IMR-90 (cell line): ENCODE results near the gene DHX15. TPM values are rescaled to one million over a fixed set of nuclear protein-coding genes. Genes with fewer than 3 reads are reported as not detected.

ENCODE experiments used
- ATAC-seq: fragments of 200-7000 bp; cut with Tn5 transposase; 2 replicates; pipeline ENCODE4 v1.9.1; 2020; ENCODE audit warnings: low read depth, mild to moderate bottlenecking, moderate library complexity
- BruUV-seq: library from RNA; stranded (reverse); fragments of 400-500 nt; replicated peaks from 2 replicates; lab custom pipeline; 2021; lab: Mats Ljungman, UMichigan
- CTCF ChIA-PET: fragments of 300-600 bp; formaldehyde crosslinking; extraction: SDS; loops from one replicate; lab custom pipeline; 2021; ENCODE audit warnings: antibody characterized with exemption; lab: Yijun Ruan, JAX
- POLR2A ChIA-PET: fragments of 300-600 bp; sonication (Branson Sonifier 250); formaldehyde crosslinking; loops from one replicate; lab custom pipeline; 2022; ENCODE audit warnings: antibody characterized with exemption; ENCODE audit not compliant: unreplicated experiment; lab: Charles Lee
- DNase-seq: peaks from one replicate; pipeline ENCODE4 v3.0.0; 2013
- H2AFZ ChIP-seq: replicated peaks from 2 replicates; pipeline ENCODE3; 2013; ENCODE audit warnings: low read length, mild to moderate bottlenecking; ENCODE audit not compliant: poor library complexity
- H2AK5ac ChIP-seq: 2 replicates; pipeline ENCODE4 v1.6.1; 2013; ENCODE audit warnings: low read depth, low read length, inconsistent platforms
- H2AK9ac ChIP-seq: replicated peaks from 2 replicates; pipeline ENCODE3; 2013; ENCODE audit warnings: mild to moderate bottlenecking, low read depth, low read length, moderate library complexity; ENCODE audit not compliant: poor library complexity
- H2BK120ac ChIP-seq: 2 replicates; pipeline ENCODE4 v1.6.1; 2013; ENCODE audit warnings: low read depth, low read length, inconsistent platforms
- H2BK15ac ChIP-seq: 3 replicates; pipeline ENCODE4 v1.6.1; 2013; ENCODE audit warnings: low read depth, low read length, inconsistent platforms
- H2BK20ac ChIP-seq: 2 replicates; pipeline ENCODE4 v1.6.1; 2013; ENCODE audit warnings: low read depth, mild to moderate bottlenecking, inconsistent platforms, low read length, moderate library complexity
- H2BK5ac ChIP-seq: 2 replicates; pipeline ENCODE4 v1.6.1; 2013; ENCODE audit warnings: mild to moderate bottlenecking, low read depth, low read length, inconsistent platforms; ENCODE audit not compliant: poor library complexity, severe bottlenecking
- H3K14ac ChIP-seq: replicated peaks from 2 replicates; pipeline ENCODE4 v1.6.1; 2013; ENCODE audit warnings: low read depth, low read length, inconsistent platforms
- H3K18ac ChIP-seq: 2 replicates; pipeline ENCODE4 v1.6.1; 2013; ENCODE audit warnings: low read depth, low read length, control low read depth
- H3K23ac ChIP-seq: 2 replicates; pipeline ENCODE4 v1.6.1; 2013; ENCODE audit warnings: low read depth, low read length, inconsistent platforms
- H3K27ac ChIP-seq: 2 replicates; pipeline ENCODE4 v1.5.1; 2013; ENCODE audit warnings: mild to moderate bottlenecking, control low read depth, low read length; ENCODE audit not compliant: insufficient read depth
- H3K27me3 ChIP-seq: 2 replicates; pipeline ENCODE4 v1.6.1; 2013; ENCODE audit warnings: low read length; ENCODE audit not compliant: control insufficient read depth, insufficient read depth
- H3K36me3 ChIP-seq: 2 replicates; pipeline ENCODE4 v1.6.1; 2013; ENCODE audit warnings: low read length, mixed read lengths; ENCODE audit not compliant: control insufficient read depth, insufficient read depth
- H3K4ac ChIP-seq: 2 replicates; pipeline ENCODE4 v1.6.1; 2013; ENCODE audit warnings: low read depth, low read length, inconsistent platforms
- H3K4me1 ChIP-seq: 2 replicates; pipeline ENCODE4 v1.6.1; 2013; ENCODE audit warnings: low read length, mixed read lengths; ENCODE audit not compliant: control insufficient read depth, insufficient read depth
- H3K4me2 ChIP-seq: 2 replicates; pipeline ENCODE4 v1.6.1; 2013; ENCODE audit warnings: low read depth, mild to moderate bottlenecking, control low read depth, low read length, moderate library complexity
- H3K4me3 ChIP-seq: 2 replicates; pipeline ENCODE4 v1.5.1; 2013; ENCODE audit warnings: low read depth, mild to moderate bottlenecking, control low read depth, low read length, moderate library complexity; ENCODE audit not compliant: insufficient read depth
- H3K56ac ChIP-seq: 2 replicates; pipeline ENCODE4 v1.6.1; 2013; ENCODE audit warnings: low read length, inconsistent platforms; ENCODE audit not compliant: insufficient read depth; ENCODE audit errors: extremely low read depth
- H3K79me1 ChIP-seq, 2 experiments: 2 replicates each; pipeline ENCODE4 v1.6.1; 2013; ENCODE audit warnings: low read length in 2 of 2, inconsistent platforms in 1 of 2, low read depth in 1 of 2
- H3K9ac ChIP-seq: 2 replicates; pipeline ENCODE4 v1.6.1; 2013; ENCODE audit warnings: low read depth, low read length, control low read depth
- H3K9me1 ChIP-seq: 2 replicates; pipeline ENCODE4 v1.6.1; 2013; ENCODE audit warnings: low read length, inconsistent platforms; ENCODE audit not compliant: insufficient read depth
- H3K9me3 ChIP-seq: 2 replicates; pipeline ENCODE4 v1.6.1; 2013; ENCODE audit warnings: low read length; ENCODE audit not compliant: control insufficient read depth, insufficient read depth
- H4K20me1 ChIP-seq: 2 replicates; pipeline ENCODE4 v1.6.1; 2013; ENCODE audit warnings: low read length, inconsistent platforms; ENCODE audit not compliant: insufficient read depth
- H4K5ac ChIP-seq: 2 replicates; pipeline ENCODE4 v1.6.1; 2013; ENCODE audit warnings: mild to moderate bottlenecking, low read depth, low read length, control low read depth
- H4K8ac ChIP-seq, 2 experiments: 2 replicates each; pipeline ENCODE4 v1.6.1; 2013; ENCODE audit warnings: low read depth in 2 of 2, low read length in 2 of 2, control low read depth in 1 of 2, inconsistent platforms in 1 of 2
- H4K91ac ChIP-seq: 2 replicates; pipeline ENCODE4 v1.6.1; 2013; ENCODE audit warnings: low read depth, low read length, inconsistent platforms; ENCODE audit not compliant: insufficient read depth
- BHLHE40 ChIP-seq: fragments of 150-350 bp; IDR thresholded peaks from 2 replicates; pipeline ENCODE4 v1.6.1; 2016; ENCODE audit warnings: mild to moderate bottlenecking, low read depth, low read length
- CEBPB ChIP-seq: IDR thresholded peaks from 2 replicates; pipeline ENCODE4 v1.6.1; 2012; ENCODE audit warnings: low read depth, low read length, improper control_type of control experiment
- CHD1 ChIP-seq: IDR thresholded peaks from 2 replicates; pipeline ENCODE4 v1.6.1; 2012; ENCODE audit warnings: low read depth, low read length, improper control_type of control experiment
- MAFK ChIP-seq: IDR thresholded peaks from 2 replicates; pipeline ENCODE4 v1.6.1; 2012; ENCODE audit warnings: low read depth, low read length, improper control_type of control experiment
- MAZ ChIP-seq: IDR thresholded peaks from 2 replicates; pipeline ENCODE4 v1.6.1; 2012; ENCODE audit warnings: low read depth, mild to moderate bottlenecking, low read length, improper control_type of control experiment, moderate library complexity, borderline replicate concordance
- MXI1 ChIP-seq: IDR thresholded peaks from 2 replicates; pipeline ENCODE4 v1.6.1; 2012; ENCODE audit warnings: low read depth, mild to moderate bottlenecking, low read length, moderate library complexity, borderline replicate concordance
- NFE2L2 ChIP-seq: fragments of 150-350 bp; IDR thresholded peaks from 2 replicates; pipeline ENCODE4 v1.6.1; 2016; ENCODE audit warnings: low read depth, mild to moderate bottlenecking, low read length
- POLR2A ChIP-seq: IDR thresholded peaks from 2 replicates; pipeline ENCODE4 v1.6.1; 2012; ENCODE audit warnings: mild to moderate bottlenecking, low read depth, low read length
- RAD21 ChIP-seq: IDR thresholded peaks from 2 replicates; pipeline ENCODE4 v1.6.1; 2012; ENCODE audit warnings: low read length, improper control_type of control experiment
- RCOR1 ChIP-seq: IDR thresholded peaks from 2 replicates; pipeline ENCODE4 v1.6.1; 2012; ENCODE audit warnings: mild to moderate bottlenecking, low read length, improper control_type of control experiment; ENCODE audit not compliant: insufficient replicate concordance
- RFX5 ChIP-seq: IDR thresholded peaks from 2 replicates; pipeline ENCODE4 v1.8.0; 2012; ENCODE audit warnings: low read depth, mild to moderate bottlenecking, low read length, moderate library complexity
- SMC3 ChIP-seq: fragments of 150-350 bp; IDR thresholded peaks from 2 replicates; pipeline ENCODE4 v1.6.1; 2016; ENCODE audit warnings: low read depth, mild to moderate bottlenecking, antibody characterized with exemption, low read length, moderate library complexity
- WGBS, 2 experiments: methylation state at CpG; one replicate each; pipeline versions ENCODE4 v1.1.5 to v1.1.7; 2013; ENCODE audit warnings: missing lambda C conversion rate in 2 of 2; ENCODE audit not compliant: insufficient read length in 1 of 2; ENCODE audit errors: extremely low coverage in 2 of 2; 5-methylcytosine and 5-hydroxymethylcytosine counted together
- dilution Hi-C: fragments of 300-500 bp; cut with HindIII; formaldehyde crosslinking; loops from one replicate; pipeline ENCODE4 v1.14.3; 2018; ENCODE audit warnings: low sequenced_read_pairs; ENCODE audit not compliant: unreplicated experiment
- in situ Hi-C: fragments of 300-500 bp; cut with MboI; formaldehyde crosslinking; loops from 3 replicates; pipeline ENCODE4 v1.14.3; 2019; ENCODE audit warnings: low sequenced_read_pairs, inconsistent platforms, mixed read lengths
- intact Hi-C: fragments of 100-400 bp; cut with micrococcal nuclease; formaldehyde crosslinking; loops from 2 replicates; pipeline ENCODE4 v1.10.0; 2022
- polyA plus RNA-seq, 3 experiments: library from polyadenylated mRNA; depleted of rRNA; stranded (reverse); fragments of >200 nt; gene quantifications; 2 replicates each; pipeline ENCODE4 v1.2.3, GENCODE V29; 2012; ENCODE audit warnings: low replicate concordance in 1 of 3
- total RNA-seq: library from RNA; depleted of rRNA; stranded (reverse); fragments of >200 nt; gene quantifications from 2 replicates; pipeline ENCODE4 v1.2.3, GENCODE V29; 2012
- TF ChIP-seq, protein P1 (sequence below): fragments of 150-350 bp; IDR thresholded peaks from 2 replicates; pipeline ENCODE4 v1.6.1; 2016; ENCODE audit warnings: low read depth, mild to moderate bottlenecking, low read length, moderate library complexity, borderline replicate concordance
- TF ChIP-seq, protein P2 (sequence below): conservative IDR thresholded peaks from 2 replicates; pipeline ENCODE4 v1.5.1; 2012; ENCODE audit warnings: mild to moderate bottlenecking, low read depth, low read length, improper control_type of control experiment

DHX15 gene
- total and polyA plus RNA-seq, 2 of the 4 experiments (the other 2 are of a cell fraction) = 97.9 to 172 TPM

DNA sequence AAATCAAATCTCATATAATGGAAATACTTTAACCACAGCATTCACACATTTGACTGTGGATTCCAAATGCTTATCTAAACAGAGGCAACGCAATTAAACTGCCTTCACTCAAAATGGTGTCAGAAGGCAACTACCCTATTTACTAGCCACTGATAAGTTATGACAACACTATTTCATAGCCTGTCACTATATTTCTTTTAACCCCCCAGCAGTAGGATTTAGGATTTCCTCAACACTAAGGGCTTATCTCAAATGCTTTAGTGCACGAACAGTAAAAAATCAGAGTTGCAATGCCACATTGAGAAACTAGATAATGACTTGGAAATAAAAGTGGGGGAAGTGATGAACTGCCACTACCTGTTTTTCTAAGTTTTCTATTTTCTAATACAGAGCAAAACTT, 66.7 kb downstream of the DHX15 start:
- Histone ChIP-seq H3K4ac (no peak overlapping the region), H3K9ac (no peak overlapping the region), H3K4me2 (no peak overlapping the region), H4K20me1 (peaks cover 30% of the 10 kb centered on the region), H3K27me3 (no peaks in the 10 kb centered on the region), H3K4me3 (no peak overlapping the region), H3K9me1 (peaks cover 11% of the 10 kb centered on the region; the same call in 1 of the 2 replicates), H3K27ac (no peak overlapping the region), H3K36me3 (peaks cover 3% of the 10 kb centered on the region; the same call in 1 of the 2 replicates), H2AK9ac (no peak overlapping the region), H3K14ac (no peak overlapping the region), H3K18ac (no peak overlapping the region), H2BK5ac (no peak overlapping the region), H2BK20ac (no peak overlapping the region), H3K9me3 (no peaks in the 10 kb centered on the region), H4K5ac (no peak overlapping the region), H4K91ac (no peak overlapping the region), H3K4me1 (peaks cover 3% of the 10 kb centered on the region; the same call in 1 of the 2 replicates), H3K56ac (no peak overlapping the region), H3K23ac (no peak overlapping the region), H2AFZ (no peak overlapping the region), H2BK15ac (no peak overlapping the region), H2AK5ac (no peak overlapping the region), H2BK120ac (no peak overlapping the region), H3K79me1 (peaks cover 22 to 39% of the 10 kb centered on the region in 2 experiments), H4K8ac (no peak overlapping the region)
- no TSS peak for BruUV-seq
- in situ Hi-C loops (no loop called here), dilution Hi-C loops (no loop called here), intact Hi-C loops (no loop called here)
- DNase-seq (no peak), ATAC-seq (no peak)
- POLR2A ChIA-PET = no interaction called here
- CTCF ChIA-PET = interaction anchor here (0.6 kb wide), 1 partner anchor 47 kb away, joined by 3 read pairs; no protein-coding TSS in a partner anchor
- WGBS, 2 experiments = no CpG with 5 or more reads among the region's 2 CpGs
- TF ChIP-seq MAFK = no peak
- TF ChIP-seq POLR2A = no peak
- TF ChIP-seq BHLHE40 = no peak
- TF ChIP-seq NFE2L2 = no peak
- TF ChIP-seq, protein P1, sequence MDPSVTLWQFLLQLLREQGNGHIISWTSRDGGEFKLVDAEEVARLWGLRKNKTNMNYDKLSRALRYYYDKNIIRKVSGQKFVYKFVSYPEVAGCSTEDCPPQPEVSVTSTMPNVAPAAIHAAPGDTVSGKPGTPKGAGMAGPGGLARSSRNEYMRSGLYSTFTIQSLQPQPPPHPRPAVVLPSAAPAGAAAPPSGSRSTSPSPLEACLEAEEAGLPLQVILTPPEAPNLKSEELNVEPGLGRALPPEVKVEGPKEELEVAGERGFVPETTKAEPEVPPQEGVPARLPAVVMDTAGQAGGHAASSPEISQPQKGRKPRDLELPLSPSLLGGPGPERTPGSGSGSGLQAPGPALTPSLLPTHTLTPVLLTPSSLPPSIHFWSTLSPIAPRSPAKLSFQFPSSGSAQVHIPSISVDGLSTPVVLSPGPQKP = no peak
- TF ChIP-seq, protein P2, sequence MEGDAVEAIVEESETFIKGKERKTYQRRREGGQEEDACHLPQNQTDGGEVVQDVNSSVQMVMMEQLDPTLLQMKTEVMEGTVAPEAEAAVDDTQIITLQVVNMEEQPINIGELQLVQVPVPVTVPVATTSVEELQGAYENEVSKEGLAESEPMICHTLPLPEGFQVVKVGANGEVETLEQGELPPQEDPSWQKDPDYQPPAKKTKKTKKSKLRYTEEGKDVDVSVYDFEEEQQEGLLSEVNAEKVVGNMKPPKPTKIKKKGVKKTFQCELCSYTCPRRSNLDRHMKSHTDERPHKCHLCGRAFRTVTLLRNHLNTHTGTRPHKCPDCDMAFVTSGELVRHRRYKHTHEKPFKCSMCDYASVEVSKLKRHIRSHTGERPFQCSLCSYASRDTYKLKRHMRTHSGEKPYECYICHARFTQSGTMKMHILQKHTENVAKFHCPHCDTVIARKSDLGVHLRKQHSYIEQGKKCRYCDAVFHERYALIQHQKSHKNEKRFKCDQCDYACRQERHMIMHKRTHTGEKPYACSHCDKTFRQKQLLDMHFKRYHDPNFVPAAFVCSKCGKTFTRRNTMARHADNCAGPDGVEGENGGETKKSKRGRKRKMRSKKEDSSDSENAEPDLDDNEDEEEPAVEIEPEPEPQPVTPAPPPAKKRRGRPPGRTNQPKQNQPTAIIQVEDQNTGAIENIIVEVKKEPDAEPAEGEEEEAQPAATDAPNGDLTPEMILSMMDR = no peak
- TF ChIP-seq RCOR1 = no peak
- TF ChIP-seq SMC3 = no peak
- no peak for TF ChIP-seq CHD1
- TF ChIP-seq MAZ = no peak
- no peak for TF ChIP-seq CEBPB
- no peak for TF ChIP-seq RAD21
- TF ChIP-seq MXI1 = no peak
- TF ChIP-seq RFX5 = no peak
